ENCODE measurements around the gene BEST4.

- no peak for TF ChIP-seq CTCF (IDR thresholded peaks at IDR 0.05; ENCODE audit: control extremely low read depth in 1 of 3, insufficient read depth in 1 of 3, low read depth in 1 of 3, low read length in 3 of 3)
- TF ChIP-seq POLR2A (IDR thresholded peaks at IDR 0.05; ENCODE audit: control extremely low read depth in 1 of 2, low read depth in 2 of 2, low read length in 2 of 2): no peak
- no peak for TF ChIP-seq GTF2F1 (IDR thresholded peaks at IDR 0.05; ENCODE audit: borderline replicate concordance, low read depth, low read length)
- no peak for TF ChIP-seq EZH2 (IDR thresholded peaks at IDR 0.05; ENCODE audit: low read depth, low read length, severe bottlenecking)
- TF ChIP-seq YY1 (IDR thresholded peaks at IDR 0.05; ENCODE audit: low read depth, low read length): no peak
- TF ChIP-seq SIN3A (conservative IDR thresholded peaks at IDR 0.05 in 1 of 2, IDR thresholded peaks at IDR 0.05 in 1 of 2; ENCODE audit: low read depth in 1 of 2, low read length in 2 of 2): no peak
- no peak for TF ChIP-seq MAFK (IDR thresholded peaks at IDR 0.05; ENCODE audit: low read depth, low read length)
Measured at GRCh38 chr1:44817771-44818495, 30.0 kb upstream of the BEST4 start.
